T47D (cell line): ENCODE measurements around the gene METTL16.

ENCODE experiments used
- DNase-seq, 2 experiments: peaks; one replicate each; pipeline versions ENCODE4 v3.0.0 to v3.0.0-alpha.2; 2011 to 2012; ENCODE audit warnings: low read depth in 1 of 2, low spot score in 1 of 2
- JUND ChIP-seq: IDR thresholded peaks from 2 replicates; pipeline ENCODE4 v1.6.1; 2012; ENCODE audit warnings: low read depth
- in situ Hi-C: cut with HindIII; loops from 2 replicates; pipeline ENCODE4 v1.10.0; 2016; ENCODE audit warnings: low sequenced_read_pairs, low pct_unique_long_range_greater_than_20kb

METTL16 gene

GRCh38 chr17:2390199-2390836, 121.4 kb downstream of the METTL16 start:
- in situ Hi-C loops: no loop called here
- DNase-seq: no peak
- TF ChIP-seq JUND: no peak

DNA sequence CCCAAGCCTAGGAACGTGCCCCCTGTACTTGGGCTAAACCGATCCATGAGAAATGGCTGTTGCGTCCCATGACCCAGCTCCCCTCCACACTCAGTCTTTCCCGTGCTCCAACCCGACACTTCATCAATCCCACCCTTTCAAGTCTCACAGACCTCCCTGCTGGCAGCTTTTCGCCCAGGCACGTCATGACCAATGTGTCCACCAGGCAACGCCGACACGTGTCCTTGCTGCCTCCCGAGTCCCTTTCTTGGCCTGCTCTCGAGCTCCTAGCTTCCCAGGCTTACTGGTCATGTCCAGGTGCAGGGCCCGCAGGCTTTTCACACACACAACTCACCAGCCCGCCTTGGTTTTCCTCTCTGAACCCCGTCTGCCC, 123.0 kb downstream of the METTL16 start:
- no peak for TF ChIP-seq JUND
- in situ Hi-C loops: no loop called here
- no peak for DNase-seq

DNA sequence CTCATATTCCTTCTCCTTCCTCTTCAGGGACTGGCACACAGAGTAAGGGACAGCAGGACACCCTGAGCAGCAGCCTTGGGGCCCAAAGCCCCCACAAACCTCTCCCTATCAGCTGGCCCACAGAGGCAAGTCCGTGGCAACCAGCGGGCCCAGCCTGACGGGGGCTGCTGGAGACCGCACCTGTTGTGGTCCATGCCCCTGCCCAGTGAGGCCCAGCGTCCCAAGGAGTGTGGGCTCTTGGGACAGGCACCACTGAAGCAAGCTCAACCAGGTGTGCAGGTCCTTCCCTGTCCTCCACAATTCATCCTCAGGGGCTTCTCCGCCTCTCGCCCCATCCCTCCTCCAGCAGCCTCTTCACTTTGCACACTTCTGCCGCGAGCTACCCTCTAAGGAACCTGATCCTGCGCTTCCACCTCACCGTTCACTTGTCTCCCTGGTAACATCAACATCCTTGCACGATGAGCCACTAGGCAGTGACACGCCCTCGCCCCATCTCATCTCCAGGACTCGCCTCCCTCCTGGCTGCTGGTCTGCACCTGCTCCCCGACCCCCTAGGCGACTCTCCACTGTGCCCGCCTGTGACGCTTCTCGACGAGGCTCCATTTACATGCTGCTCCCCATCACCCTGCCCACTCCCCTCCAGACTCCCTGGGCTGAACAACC, 123.5 kb downstream of the METTL16 start:
- DNase-seq: no peak
- in situ Hi-C loops: no loop called here
- no peak for TF ChIP-seq JUND

- no peak for TF ChIP-seq JUND
- in situ Hi-C loops: no loop called here
- no peak for DNase-seq
These were observed 124.3 kb downstream of the METTL16 start for GRCh38 chr17:2387086-2388019.

GRCh38 chr17:2386400-2387085, 125.1 kb downstream of the METTL16 start:
- TF ChIP-seq JUND: no peak
- in situ Hi-C loops: no loop called here
- no peak for DNase-seq

DNA sequence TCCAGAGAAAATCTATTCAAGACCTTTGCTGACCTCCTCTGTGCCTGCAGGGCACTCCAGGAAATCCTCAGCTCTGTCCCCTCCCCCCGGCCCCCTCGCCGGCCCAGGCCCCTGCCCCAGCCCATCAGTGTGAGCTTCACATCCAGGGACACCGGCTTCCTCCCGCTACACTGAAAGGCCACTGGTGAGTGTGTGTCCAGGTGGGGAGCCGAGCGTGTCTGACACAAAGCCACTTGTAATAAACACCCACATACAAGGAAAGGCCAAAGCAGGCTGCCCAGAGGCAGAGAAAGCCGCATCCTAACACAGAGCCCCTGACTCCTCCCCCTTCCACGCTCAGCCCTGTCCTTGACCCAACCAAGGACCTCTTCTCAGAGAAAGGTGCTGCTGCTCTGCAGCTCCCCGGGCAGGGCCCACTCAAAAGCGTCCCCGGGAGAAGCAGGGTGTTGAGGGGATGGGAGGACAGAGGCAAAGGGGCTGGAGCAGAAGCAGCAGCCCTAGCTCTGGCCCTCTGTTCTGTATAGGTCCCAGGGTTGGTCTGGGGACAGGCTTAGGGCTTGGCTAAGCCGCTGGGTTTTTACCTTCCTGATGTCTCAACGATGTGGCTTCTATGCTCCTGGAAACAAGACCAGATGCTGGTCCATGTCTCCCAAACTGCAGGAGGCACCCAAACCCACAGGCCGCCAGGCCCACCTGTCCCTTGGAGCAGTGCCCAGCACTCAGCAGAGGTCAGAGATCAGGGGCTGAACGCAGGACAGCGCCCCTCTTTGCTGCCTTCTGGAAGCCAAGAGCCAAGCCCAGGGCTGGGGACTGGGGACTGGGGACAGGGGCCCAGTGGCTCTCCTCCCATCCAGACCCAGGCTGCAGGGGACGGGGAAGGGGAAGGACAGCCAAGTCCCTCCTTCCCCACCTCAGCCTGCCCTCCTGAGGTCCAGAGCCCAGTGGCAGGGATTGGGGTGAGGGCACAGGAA, 126.2 kb downstream of the METTL16 start:
- in situ Hi-C loops: no loop called here
- no peak for TF ChIP-seq JUND
- no peak for DNase-seq

DNA sequence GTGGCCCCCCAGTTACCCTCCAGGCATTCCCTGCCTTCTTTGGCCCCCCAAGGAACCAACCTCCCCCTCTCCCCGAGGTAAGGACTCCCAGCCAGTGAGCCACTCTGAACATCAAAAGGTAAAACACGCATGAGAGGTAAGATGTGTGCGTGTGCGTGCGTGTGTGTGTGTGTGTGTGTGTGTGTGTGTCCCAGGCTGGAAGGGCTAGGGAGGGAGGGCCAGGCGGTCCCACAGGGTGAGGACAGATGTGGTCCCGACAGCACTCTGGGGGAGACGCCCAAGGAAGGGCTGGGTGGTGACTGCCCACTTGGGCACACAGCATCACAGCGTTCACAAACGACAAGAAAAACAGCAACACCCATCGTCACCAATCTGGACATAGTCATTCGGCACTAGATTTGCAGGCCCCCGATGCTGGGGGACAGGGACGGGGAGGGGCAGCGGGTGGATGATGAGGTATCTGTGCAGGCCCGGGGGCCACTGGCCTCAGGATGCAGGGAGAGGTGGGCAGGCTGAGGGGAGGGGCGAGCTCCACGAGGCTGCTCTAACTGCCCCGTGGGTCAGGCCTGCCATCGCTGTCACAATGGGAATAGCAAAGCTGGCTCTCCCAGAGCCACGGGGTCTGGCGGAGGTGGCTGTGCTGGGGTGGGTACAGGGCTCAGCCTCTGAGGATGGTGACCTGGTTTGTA, 127.1 kb downstream of the METTL16 start:
- in situ Hi-C loops: no loop called here
- no peak for DNase-seq
- TF ChIP-seq JUND: no peak

DNA sequence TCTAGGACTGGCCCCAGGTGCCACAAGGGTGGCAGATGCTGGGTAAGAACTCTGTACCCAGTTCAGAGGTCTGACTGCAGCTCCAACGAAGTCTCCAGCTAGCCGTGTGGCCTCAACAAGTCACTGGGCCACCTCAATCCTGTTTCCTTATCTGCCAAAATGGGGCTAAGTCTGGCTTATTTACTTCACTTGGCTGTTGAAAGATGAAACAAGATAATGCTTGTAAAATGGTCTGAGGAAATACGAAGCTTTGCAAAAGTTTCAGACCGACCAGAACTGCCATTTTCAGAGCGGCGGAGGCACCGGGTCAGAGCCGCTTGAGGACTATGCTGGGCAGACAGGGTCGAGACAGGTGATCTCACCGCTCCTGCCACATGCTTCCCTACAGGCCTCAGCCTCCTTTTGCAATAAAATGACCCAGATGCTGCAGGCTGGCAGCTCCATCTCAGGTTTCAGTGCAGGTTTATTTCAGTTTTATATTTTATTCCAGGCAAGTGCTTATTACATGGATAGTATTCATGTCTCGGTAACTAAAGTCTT, 128.0 kb downstream of the METTL16 start:
- TF ChIP-seq JUND: no peak
- in situ Hi-C loops: no loop called here
- no peak for DNase-seq

DNA sequence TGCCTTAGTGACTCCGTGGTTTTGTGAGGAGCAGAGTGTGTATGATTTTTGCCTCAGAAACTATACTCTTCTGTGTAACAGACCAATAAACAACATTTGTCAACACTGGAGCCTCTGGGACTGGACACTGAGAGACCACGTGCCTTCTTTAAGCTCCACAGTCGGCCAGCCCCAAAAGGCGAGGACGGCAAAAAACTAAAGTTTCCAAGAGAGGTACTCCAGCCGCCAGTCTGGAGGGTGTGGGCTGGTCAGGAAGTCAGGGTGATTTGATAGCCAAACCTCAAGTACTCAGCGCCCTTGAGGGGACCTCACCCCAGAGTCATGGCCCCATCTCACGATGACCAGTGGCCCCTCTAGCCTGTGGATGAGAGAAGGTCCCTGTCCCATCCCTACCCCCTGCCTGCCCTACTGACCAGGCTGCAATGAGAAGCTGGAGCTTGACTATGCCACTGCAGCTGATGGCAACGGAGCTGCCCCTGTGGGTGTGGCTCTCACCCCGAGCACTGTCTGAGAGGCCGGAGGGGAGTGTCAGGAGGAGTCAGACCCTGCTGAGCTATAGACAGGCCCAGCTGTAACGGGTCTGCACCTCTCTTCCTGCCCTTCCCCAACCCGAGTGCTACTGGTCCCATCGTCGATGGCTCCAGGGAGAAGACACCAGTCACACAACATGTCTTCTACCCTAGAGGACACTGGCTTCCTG, 130.6 kb downstream of the METTL16 start:
- TF ChIP-seq JUND: no peak
- no peak for DNase-seq
- in situ Hi-C loops: no loop called here

- no peak for TF ChIP-seq JUND
- in situ Hi-C loops: no loop called here
- no peak for DNase-seq
These were observed 131.3 kb downstream of the METTL16 start for GRCh38 chr17:2380226-2380922.
